WTC11 (cell line): ENCODE measurements around the gene H19.

ENCODE experiments used
- ATF6 ChIP-seq: sonication (generic); formaldehyde crosslinking; IDR thresholded peaks from 2 replicates; pipeline ENCODE4 v1.8.1; 2023; ENCODE audit warnings: mild to moderate bottlenecking, missing genetic modification reagents
- CREB1 ChIP-seq: sonication (generic); formaldehyde crosslinking; IDR thresholded peaks from 2 replicates; pipeline ENCODE4 v1.8.0; 2023; ENCODE audit warnings: mild to moderate bottlenecking, missing genetic modification reagents
- CTCF ChIP-seq: fragments of 200-600 bp; IDR thresholded peaks from 2 replicates; pipeline ENCODE4 v1.8.0; 2022; ENCODE audit warnings: antibody characterized with exemption
- EMX1 ChIP-seq: fragments of 250-450 bp; sonication (Bioruptor Pico); IDR thresholded peaks from 2 replicates; pipeline ENCODE4 v1.8.0; 2021; ENCODE audit warnings: mild to moderate bottlenecking
- HMGA2 ChIP-seq: fragments of 250-450 bp; sonication (Bioruptor Pico); IDR thresholded peaks from 2 replicates; pipeline ENCODE4 v1.4.0; 2021; ENCODE audit warnings: mild to moderate bottlenecking, moderate library complexity
- NR2C2 ChIP-seq: sonication (generic); formaldehyde crosslinking; IDR thresholded peaks from 2 replicates; pipeline ENCODE4 v1.8.0; 2022; ENCODE audit warnings: mild to moderate bottlenecking, missing genetic modification reagents
- SMAD4 ChIP-seq: sonication (generic); formaldehyde crosslinking; IDR thresholded peaks from 2 replicates; pipeline ENCODE4 v1.8.0; 2022; ENCODE audit warnings: mild to moderate bottlenecking, missing genetic modification reagents
- ZNF121 ChIP-seq: sonication (generic); formaldehyde crosslinking; IDR thresholded peaks from 2 replicates; pipeline ENCODE4 v1.8.0; 2023; ENCODE audit warnings: missing genetic modification reagents
- ZNF232 ChIP-seq: sonication (generic); formaldehyde crosslinking; IDR thresholded peaks from 2 replicates; pipeline ENCODE4 v1.8.0; 2022; ENCODE audit warnings: mild to moderate bottlenecking, missing genetic modification reagents
- TF ChIP-seq, protein P1 (sequence below): sonication (generic); formaldehyde crosslinking; IDR thresholded peaks from 2 replicates; pipeline ENCODE4 v1.8.1; 2023; ENCODE audit warnings: mild to moderate bottlenecking, missing genetic modification reagents, moderate library complexity
- TF ChIP-seq, protein P2 (sequence below): sonication (generic); formaldehyde crosslinking; conservative IDR thresholded peaks from 2 replicates; pipeline ENCODE4 v1.8.1; 2022; ENCODE audit warnings: mild to moderate bottlenecking, missing genetic modification reagents
- TF ChIP-seq, protein P3 (sequence below): sonication (generic); formaldehyde crosslinking; IDR thresholded peaks from 2 replicates; pipeline ENCODE4 v1.8.0; 2022; ENCODE audit warnings: mild to moderate bottlenecking, missing genetic modification reagents
- TF ChIP-seq, protein P4 (sequence below): fragments of 250-450 bp; sonication (Bioruptor Pico); IDR thresholded peaks from 2 replicates; pipeline ENCODE4 v1.9.0; 2021; ENCODE audit warnings: moderate library complexity, mild to moderate bottlenecking, inconsistent platforms, borderline replicate concordance
- TF ChIP-seq, protein P5 (sequence below): sonication (generic); formaldehyde crosslinking; IDR thresholded peaks from 2 replicates; pipeline ENCODE4 v1.8.1; 2023; ENCODE audit warnings: mild to moderate bottlenecking, missing genetic modification reagents

- TF ChIP-seq, protein P1, sequence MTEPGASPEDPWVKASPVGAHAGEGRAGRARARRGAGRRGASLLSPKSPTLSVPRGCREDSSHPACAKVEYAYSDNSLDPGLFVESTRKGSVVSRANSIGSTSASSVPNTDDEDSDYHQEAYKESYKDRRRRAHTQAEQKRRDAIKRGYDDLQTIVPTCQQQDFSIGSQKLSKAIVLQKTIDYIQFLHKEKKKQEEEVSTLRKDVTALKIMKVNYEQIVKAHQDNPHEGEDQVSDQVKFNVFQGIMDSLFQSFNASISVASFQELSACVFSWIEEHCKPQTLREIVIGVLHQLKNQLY (CRISPR knock-in tag), result no peak
- TF ChIP-seq EMX1 (CRISPR knock-in tag) (no peak), ZNF121 (CRISPR knock-in tag) (no peak), CTCF (no peak), SMAD4 (CRISPR knock-in tag) (no peak), ZNF232 (CRISPR knock-in tag) (no peak), CREB1 (CRISPR knock-in tag) (no peak), HMGA2 (CRISPR knock-in tag) (no peak), ATF6 (CRISPR knock-in tag) (no peak), NR2C2 (no peak)
- TF ChIP-seq, protein P2, sequence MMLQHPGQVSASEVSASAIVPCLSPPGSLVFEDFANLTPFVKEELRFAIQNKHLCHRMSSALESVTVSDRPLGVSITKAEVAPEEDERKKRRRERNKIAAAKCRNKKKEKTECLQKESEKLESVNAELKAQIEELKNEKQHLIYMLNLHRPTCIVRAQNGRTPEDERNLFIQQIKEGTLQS (CRISPR knock-in tag), result no peak
- TF ChIP-seq, protein P3, sequence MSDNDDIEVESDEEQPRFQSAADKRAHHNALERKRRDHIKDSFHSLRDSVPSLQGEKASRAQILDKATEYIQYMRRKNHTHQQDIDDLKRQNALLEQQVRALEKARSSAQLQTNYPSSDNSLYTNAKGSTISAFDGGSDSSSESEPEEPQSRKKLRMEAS (CRISPR knock-in tag), result no peak
- TF ChIP-seq, protein P4, sequence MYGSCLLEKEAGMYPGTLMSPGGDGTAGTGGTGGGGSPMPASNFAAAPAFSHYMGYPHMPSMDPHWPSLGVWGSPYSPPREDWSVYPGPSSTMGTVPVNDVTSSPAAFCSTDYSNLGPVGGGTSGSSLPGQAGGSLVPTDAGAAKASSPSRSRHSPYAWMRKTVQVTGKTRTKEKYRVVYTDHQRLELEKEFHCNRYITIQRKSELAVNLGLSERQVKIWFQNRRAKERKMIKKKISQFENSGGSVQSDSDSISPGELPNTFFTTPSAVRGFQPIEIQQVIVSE (CRISPR knock-in tag), result no peak
- TF ChIP-seq, protein P5, sequence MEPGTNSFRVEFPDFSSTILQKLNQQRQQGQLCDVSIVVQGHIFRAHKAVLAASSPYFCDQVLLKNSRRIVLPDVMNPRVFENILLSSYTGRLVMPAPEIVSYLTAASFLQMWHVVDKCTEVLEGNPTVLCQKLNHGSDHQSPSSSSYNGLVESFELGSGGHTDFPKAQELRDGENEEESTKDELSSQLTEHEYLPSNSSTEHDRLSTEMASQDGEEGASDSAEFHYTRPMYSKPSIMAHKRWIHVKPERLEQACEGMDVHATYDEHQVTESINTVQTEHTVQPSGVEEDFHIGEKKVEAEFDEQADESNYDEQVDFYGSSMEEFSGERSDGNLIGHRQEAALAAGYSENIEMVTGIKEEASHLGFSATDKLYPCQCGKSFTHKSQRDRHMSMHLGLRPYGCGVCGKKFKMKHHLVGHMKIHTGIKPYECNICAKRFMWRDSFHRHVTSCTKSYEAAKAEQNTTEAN (CRISPR knock-in tag), result no peak
Measured at GRCh38 chr11:2039198-2039759, 41.6 kb upstream of the H19 start.
